Measurements from ENCODE around the gene NDUFB4.
"Not testable (repeated sequence)": the region's sequence is repeated elsewhere in the genome, so short reads cannot be mapped to it uniquely, and the experiment has no call there.

Gene NDUFB4

GRCh38 chr3:120569222-120570057 is 26.7 kb upstream of the NDUFB4 start:
- no peak for DNase-seq

GRCh38 chr3:120572027-120572426 is 24.1 kb upstream of the NDUFB4 start:
- no peak for DNase-seq

DNA sequence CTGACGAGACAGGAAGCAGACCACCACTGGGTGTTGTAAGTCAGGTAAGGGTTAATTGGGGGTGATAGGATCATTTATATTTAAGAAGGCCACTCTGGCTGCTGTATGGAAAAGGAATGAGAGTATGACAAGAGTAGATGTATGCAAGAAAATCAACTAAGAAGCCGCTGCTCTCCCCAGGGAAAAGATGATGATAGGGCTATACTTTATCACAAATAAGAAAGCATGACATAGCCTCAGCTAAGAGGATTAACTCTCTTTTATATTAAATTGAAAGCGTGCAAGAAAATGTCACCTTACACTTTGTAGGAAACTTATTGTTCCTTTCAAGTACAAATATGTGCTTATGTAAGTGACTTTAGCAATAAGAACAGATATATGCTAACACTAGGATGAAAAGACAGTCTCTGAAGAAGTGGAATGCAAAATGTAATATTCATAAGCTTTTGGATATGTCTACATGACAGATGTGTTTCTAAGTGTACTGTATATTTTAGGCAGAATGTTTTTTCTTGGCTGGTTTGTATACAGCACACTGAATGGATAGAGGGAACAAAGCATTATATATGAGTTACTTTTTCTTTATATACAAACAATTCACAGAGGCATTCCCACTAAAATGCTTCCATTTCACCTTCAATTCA is 8.7 kb upstream of the NDUFB4 start:
- DNase-seq = no peak

GRCh38 chr3:120595788-120596115 is 384 bp upstream of the NDUFB4 start:
- no peak for DNase-seq

DNA sequence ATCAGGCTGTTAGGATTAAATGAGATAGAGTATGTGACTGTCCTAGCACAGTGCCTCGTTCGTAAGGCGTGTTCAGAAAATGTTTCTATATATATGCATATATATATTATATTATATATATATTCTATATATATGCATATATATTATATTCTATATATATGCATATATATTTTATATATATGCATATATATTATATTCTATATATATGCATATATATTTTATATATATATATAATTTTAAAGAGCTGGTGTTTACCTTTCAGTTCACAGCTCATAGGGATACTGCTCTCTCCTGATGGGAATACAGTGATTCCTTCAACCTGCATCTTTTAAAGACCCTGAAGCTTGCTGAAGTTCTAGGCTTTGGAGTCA is 702 bp downstream of the NDUFB4 start:
- DNase-seq = no peak

DNA sequence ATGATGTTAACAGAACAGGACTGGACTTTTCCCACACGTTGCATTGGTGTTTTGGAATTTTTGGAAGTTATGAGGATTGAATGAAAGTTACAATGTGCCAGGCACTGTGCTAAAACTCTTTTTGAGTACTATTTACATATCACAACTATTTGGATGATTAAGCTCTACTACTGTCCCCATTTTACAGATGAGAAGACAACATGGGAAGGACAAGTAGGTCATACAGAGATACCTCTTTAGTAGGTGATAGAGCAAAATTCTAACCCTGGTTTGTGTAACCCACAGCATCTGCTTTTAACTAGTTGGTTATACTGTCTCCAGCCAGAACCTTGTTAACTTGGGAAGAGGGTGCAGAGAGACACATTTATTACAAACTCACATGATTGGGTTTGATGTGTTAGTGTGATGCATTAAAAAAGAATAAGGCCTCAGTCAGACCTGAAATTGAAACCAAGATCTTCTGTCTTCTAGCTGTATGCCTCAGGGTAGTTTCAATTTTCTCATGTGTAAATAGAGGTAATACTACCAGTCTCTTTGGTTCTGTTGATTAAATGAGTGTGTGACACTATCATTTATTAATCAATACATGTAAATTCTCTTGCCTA is 1.4 kb downstream of the NDUFB4 start:
- DNase-seq = no peak

GRCh38 chr3:120599211-120599610 is 3.1 kb downstream of the NDUFB4 start:
- no peak for DNase-seq

GRCh38 chr3:120601554-120601953 is 5.4 kb downstream of the NDUFB4 start:
- DNase-seq = no peak

GRCh38 chr3:120602682-120603081 is 6.5 kb downstream of the NDUFB4 start:
- no peak for DNase-seq

DNA sequence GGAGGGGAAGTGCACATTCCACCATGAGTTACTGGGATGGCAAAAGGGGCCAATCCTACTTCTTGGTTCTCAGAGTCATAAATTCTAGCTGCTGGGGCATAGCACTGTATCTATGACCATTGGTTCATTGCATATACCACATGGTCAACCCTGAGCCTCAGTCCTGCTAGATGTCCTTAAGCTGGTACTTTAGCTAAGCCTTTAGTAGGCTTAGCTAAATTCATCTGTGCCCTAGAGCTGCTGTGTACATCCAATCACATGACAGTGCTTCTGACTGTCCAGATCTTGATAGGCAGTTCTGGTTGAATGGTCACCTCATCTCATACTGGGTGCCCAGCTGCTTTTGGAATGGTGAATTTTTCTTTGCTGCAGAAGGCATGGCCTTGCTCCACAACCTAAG is 8.2 kb downstream of the NDUFB4 start:
- no peak for DNase-seq

DNA sequence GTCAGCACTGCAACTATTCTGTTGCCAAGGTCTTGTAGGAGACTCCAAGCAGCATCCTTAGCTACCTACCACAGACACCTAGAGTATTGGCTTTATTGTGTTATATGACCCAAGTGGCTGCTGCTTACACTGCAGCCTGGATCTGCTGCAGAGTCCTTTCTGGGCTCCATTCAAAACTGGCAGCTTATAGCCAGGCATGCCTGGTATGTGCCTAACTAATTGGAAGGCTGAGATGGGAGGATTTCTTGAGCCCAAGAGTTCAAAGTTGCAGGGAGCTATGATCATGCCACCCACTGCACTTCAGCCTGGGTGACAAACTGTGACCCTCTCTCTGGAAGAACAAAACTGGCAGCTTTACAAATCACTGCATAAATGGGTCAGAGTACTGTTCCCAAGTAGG is 8.6 kb downstream of the NDUFB4 start:
- no peak for DNase-seq

DNA sequence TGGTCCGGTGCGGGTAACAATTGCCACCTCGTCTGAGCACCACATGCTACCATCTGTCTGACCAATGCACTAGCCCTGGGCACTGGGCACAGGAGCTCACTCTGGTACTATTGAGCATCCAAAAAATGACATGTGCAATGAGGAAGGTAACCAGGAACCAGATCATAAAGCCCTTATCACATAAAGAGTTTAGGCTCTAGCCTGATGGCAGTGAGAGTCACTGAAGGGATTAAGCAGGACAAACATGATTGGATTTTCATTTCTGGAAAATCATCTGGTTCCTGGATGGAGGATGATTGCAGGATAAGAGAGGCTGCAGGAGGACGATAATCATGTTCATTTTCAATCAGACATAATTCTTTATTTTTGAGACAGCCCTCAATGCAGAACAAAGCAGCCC is 12.4 kb downstream of the NDUFB4 start:
- no peak for DNase-seq

GRCh38 chr3:120614765-120615164 is 18.6 kb downstream of the NDUFB4 start:
- no peak for DNase-seq

DNA sequence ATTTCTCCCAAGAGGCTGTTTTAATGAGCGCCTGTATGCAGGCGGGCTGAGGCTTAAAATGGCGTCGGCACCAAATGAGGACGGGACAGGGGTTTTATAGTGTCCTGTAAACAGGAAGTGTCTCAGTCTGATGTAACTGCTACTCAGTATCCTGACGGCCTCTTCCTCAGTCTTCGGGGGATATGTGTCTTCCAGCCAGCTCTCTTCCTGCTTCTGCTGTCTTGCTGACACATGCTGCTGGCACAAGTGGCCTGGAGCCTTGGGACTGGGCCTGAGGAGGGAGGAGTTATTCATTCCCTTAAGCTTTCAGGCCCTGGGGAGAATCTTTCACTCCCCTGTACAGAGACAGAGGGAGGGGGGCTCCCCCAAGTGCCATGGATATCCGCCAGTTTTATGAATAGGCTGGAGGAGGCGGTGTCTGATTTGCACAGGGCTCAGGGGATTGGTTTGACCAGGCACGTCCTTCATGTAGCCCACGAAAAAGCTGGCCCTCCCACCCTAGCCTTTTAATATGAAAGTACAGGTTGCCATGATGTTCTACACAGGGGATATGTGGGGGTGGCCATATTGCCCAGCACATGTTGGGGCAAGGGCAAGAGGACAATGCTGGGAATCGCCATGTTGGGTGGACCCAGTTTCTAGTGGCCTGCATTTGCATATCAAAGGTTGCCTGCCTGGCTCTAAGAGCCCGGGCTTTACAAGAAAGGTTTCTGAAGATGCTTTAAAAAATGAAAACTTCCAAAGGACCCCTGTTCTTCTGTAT is 19.9 kb downstream of the NDUFB4 start:
- no peak for DNase-seq

DNA sequence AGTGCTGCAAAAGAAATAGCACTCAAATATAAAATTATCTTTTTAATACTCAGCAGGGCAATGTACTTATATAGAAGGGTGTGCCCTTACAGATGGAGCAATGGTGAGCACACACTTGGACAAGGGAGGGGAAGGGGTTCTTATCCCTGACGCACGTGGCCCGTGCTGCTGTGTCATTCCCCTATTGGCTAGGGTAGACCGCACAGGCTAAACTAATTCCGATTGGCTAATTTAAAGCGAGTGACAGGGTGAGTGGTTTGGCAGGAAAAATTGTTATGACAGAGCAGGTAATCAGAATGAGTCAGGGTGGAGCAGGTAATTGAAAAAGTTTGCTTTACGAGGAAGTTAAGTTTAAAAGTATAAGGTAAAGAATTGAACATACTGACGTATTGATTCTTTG is 20.6 kb downstream of the NDUFB4 start:
- not testable (repeated sequence) for DNase-seq

DNA sequence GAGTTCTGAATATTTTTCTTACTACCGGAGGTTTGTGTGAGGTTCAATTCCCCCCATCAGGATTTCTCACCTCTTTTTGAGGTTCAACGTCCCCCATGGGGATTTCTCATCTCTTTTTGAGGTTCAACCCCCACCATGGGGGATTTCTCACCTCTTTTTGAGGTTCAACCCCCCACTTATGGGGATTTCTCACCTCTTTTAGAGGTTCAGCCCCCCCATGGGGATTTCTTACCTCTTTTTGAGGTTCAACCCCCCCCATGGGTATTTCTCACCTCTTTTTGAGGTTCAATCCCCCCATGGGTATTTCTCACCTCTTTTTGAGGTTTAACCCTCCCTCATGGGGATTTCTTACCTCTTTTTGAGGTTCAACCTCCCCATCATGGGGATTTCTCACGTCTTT is 26.3 kb downstream of the NDUFB4 start:
- no peak for DNase-seq

- DNase-seq = no peak
These were observed 27.0 kb downstream of the NDUFB4 start for GRCh38 chr3:120622870-120623726.

DNA sequence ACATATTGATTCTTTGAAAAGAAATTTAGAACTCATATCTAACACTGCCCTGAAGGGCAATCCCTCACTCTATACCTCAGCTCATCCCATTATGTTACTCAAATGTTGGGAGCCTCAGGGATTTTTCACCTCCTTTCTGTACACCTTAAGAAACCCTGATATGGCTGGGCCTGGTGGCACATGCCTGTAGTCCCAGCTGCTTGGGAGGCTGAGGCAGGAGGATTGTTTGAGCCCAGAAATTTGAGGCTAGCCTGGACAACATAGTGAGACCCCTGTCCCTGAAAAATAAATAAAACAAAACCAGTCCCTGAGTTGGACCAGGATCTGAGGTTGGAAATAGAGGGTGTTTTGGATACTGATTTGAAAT is 27.6 kb downstream of the NDUFB4 start:
- no peak for DNase-seq

DNA sequence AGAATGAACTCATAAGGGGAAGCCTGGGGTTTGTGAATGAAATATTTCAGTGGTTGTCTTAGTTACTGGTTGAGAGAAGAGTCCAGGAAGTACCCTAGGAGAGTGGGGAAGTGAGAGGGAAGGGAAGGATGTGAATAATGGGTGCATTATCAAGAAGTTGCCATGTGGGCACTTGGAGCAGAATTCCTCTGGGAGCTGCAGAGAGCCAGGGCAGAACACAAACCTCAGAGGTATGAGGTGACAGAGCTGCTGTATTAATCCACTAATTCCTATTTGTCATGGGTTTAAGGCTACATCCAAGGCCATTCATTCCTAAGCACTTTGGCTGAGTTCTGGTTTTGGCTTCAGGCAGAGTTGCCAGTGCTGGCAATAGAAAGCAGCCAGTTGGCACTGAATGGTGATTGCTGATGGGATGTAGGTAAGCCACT is 29.0 kb downstream of the NDUFB4 start:
- DNase-seq = peak in 1 of 2 experiments; percentile 13

DNA sequence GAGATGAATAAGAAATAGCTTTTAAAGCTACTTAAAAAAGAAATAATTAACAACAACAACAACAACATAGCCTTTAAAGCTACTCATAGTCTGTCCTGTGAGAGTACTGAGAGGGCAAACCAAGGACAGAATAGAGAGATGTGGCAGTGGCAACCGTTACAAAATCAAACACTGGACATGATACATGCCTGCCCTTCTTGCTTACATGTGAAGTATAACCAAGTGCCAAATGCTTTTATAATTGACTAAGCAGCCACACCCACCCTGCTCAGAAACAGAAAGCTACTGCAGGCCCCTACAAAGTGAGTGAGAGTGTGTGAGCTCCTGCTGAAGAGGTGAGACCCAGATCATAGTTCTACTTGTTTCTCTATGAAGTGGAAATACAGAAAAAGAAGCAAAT is 38.4 kb downstream of the NDUFB4 start:
- no peak for DNase-seq

GRCh38 chr3:120636795-120637401 is 40.8 kb downstream of the NDUFB4 start:
- no peak for DNase-seq
